Putamen (tissue), 1 donor: ENCODE results near the gene ACTN4.
"Not testable (repeated sequence)": the region's sequence is repeated elsewhere in the genome, so short reads cannot be mapped to it uniquely, and the experiment has no call there.

Source experiments
- DNase-seq: peaks from one replicate; pipeline ENCODE4 v3.0.0-alpha.2; 2016; ENCODE audit warnings: low spot score

The ACTN4 gene

GRCh38 chr19:38766276-38767047 is 119.0 kb downstream of the ACTN4 start:
- DNase-seq = no peak

GRCh38 chr19:38769635-38770211 is 122.3 kb downstream of the ACTN4 start:
- DNase-seq = peak; percentile 32

DNA sequence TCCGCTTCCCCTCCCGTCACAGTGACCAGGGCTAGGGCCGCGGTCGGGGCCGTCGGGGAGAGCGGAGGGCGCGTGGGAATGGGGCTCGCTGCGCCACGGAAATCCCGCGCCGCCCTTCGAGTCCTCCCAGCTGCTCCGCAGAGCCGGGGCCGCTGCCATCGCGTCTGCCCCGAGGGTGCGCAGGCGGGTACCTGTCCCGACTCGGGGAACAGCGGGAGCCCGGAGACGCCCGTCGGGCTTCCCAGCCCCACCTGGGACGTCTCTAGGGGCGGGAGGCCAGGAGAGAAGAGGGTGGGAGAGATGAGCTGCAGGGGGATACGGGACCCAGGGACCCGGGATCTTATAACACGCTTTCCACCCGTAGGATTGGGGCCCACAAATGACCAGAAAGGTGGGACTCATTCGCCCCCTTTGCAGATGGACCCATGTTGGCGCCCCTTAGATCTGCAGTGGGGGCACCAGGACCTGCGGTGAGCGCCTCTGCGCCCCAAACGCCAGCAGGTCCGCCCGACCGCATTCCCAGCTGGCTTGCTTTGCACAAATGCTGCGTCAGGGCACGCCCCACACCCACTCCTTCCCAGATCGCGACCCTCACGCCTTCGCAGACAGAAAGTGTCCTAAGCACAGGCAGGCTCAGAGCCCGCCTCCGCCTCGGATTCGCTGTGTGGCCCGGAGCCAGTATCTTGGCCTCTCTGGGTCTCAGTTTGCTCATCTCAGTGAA is 122.9 kb downstream of the ACTN4 start:
- DNase-seq = not testable (repeated sequence)

DNA sequence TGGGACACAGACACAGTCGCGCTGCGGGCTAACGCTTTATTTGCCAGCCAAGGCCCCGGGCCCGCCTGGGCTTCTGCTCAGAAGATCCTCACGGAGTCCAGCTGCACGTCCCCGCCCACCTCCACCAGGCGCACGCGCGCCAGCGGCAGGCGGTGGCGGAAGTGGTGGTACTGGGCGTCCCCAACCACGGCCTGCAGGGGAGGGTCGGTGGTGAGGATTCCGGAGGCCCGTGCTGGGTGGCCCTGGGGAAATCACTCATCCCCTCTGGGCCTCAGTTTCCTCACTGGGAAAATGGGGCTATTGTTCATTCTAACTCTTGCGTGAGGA is 123.5 kb downstream of the ACTN4 start:
- not testable (repeated sequence) for DNase-seq

- DNase-seq = not testable (repeated sequence)
Measured at GRCh38 chr19:38771569-38771968, 124.1 kb downstream of the ACTN4 start.

- no peak for DNase-seq
Measured at GRCh38 chr19:38773469-38774177, 126.2 kb downstream of the ACTN4 start, which contains the start of gene LGALS7. Gene LGALS7, minus strand, starts transcription at chr19:38773517. Its CDS starts 25 bp downstream, at chr19:38773492.

DNA sequence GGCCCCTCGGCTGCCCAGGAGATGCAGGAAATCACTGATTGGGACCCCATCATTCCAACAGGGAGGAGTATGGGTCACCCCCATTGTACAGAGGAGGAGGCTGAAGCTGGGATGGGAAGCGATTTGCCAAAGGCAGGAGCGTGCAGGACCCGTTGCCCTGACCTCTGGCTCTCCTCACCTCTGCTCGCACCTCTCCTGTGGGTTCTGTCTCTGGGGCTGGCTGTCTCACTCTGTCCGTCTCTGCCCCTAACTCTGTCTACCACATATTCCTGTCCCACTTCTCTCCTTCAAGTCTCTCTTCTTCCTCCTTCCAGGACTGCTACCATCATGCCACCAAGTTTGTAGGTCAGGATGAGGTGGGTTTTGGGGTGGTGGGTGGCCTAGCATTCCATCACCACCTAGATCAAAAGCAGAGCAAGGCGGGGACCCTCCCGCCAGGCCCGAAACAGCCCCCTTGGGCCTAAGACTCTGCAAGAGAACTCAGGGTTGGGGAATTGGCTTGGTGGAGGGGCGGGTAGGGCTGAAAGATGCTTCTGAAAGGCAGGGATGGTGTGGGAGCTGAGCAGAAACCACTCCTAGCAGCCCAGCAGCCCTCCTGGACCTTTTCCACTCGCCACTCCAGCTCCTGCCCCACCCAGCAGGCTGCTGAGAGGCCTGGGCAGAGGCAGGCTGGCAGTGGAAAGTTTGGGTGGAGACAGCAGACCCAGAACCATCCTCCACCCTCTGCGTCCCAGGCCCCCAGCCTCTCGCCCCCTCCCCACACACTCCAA is 126.9 kb downstream of the ACTN4 start:
- no peak for DNase-seq

- no peak for DNase-seq
Measured at GRCh38 chr19:38778733-38779132, 131.3 kb downstream of the ACTN4 start.

DNA sequence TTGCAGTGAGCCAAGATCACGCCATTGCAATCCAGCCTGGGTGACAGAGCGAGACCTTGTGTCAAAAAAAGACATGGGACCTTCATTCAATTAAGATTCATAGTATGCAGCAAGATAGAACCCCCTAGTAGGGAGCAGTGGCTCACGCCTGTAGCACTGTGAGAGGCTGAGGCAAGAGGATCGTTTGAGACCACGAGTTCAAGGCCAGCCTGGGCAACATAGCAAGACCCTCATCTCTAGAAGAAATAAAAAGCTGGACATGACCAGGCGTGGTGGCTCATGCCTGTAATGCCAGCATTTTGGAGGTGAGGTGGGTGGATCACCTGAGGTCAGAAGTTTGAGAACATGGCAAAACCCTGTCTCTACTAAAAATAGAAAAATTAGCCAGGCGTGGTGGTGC is 133.0 kb downstream of the ACTN4 start:
- no peak for DNase-seq

DNA sequence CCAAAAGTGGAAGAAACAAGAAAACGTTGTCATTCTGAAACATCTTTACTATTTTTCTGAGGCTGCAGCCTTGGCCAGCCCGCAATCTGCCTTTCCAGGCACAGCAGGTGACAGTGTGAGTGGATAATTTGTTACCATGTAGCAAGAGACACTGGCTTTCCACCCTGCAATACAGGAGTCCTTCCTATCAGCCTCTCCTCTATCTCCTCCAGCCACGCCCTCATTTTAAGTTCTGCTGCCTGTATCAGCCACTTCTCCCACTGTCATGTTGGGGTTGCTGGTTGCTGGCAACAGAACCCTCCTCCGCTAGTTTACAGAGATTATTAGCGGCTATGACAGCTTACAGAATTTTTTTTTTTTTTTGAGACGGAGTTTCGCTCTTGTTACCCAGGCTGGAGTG is 133.6 kb downstream of the ACTN4 start:
- DNase-seq = no peak
